B cell (primary cell): Measurements from ENCODE around the gene LAMC3. TPM values are rescaled to one million over a fixed set of nuclear protein-coding genes. Genes with fewer than 3 reads are reported as not detected.

ENCODE experiments used
- ATAC-seq: fragments of 200-7000 bp; cut with Tn5 transposase; one replicate; pipeline ENCODE4 v1.10.0; 2021; ENCODE audit warnings: low read depth, mild to moderate bottlenecking, moderate number of reproducible peaks, moderate library complexity
- CTCF ChIA-PET: fragments of 350-600 bp; sonication (Branson Sonifier 250); formaldehyde crosslinking; loops from one replicate; lab custom pipeline; 2021; ENCODE audit warnings: antibody characterized with exemption, inconsistent platforms; lab: Charles Lee
- POLR2A ChIA-PET: fragments of 350-600 bp; sonication (Branson Sonifier 250); formaldehyde crosslinking; loops from one replicate; lab custom pipeline; 2021; ENCODE audit warnings: antibody characterized with exemption; lab: Charles Lee
- DNase-seq: peaks from one replicate; pipeline ENCODE4 v3.0.0; 2013
- H2AFZ ChIP-seq: 2 replicates; pipeline ENCODE4 v1.6.1; 2012; ENCODE audit warnings: mild to moderate bottlenecking, low read depth, low read length; ENCODE audit not compliant: insufficient read depth, poor library complexity, severe bottlenecking
- H3K27ac ChIP-seq, 2 donors: 1 replicate in 1 of 2; 2 replicates in 1 of 2; pipeline ENCODE4 v1.5.1; 2012 to 2013; ENCODE audit warnings: low read length in 2 of 2, mild to moderate bottlenecking in 2 of 2, moderate library complexity in 1 of 2
- H3K27me3 ChIP-seq, 4 experiments: fragments of 200-600 bp in 1 of 4; sonication (generic) in 1 of 4; replicated peaks in 1 of 4; 1 replicate in 2 of 4; 2 replicates in 2 of 4; pipeline versions ENCODE4 v1.6.1 to v1.7.0; 2013 to 2016; ENCODE audit warnings: low read length in 3 of 4, mild to moderate bottlenecking in 2 of 4, mixed read lengths in 1 of 4, moderate library complexity in 1 of 4; ENCODE audit not compliant: insufficient read depth in 4 of 4, control insufficient read depth in 3 of 4; ENCODE audit errors: control extremely low read depth in 1 of 4
- H3K36me3 ChIP-seq, 2 experiments: replicated peaks in 1 of 2; 1 replicate in 1 of 2; 2 replicates in 1 of 2; pipeline versions ENCODE4 v1.6.1 to v1.7.1; 2013; ENCODE audit warnings: low read length in 1 of 2; ENCODE audit not compliant: insufficient read depth in 2 of 2, control insufficient read depth in 1 of 2; ENCODE audit errors: control extremely low read depth in 1 of 2, extremely low read depth in 1 of 2
- H3K4me1 ChIP-seq, 2 donors: fragments of 200-600 bp in 1 of 2; sonication (generic) in 1 of 2; 1 replicate in 1 of 2; 2 replicates in 1 of 2; pipeline versions ENCODE4 v1.5.1 to v1.6.1; 2013 to 2017; ENCODE audit warnings: low read length in 2 of 2; ENCODE audit not compliant: control insufficient read depth in 2 of 2, insufficient read depth in 2 of 2
- H3K4me2 ChIP-seq: replicated peaks from 2 replicates; pipeline ENCODE3; 2012; ENCODE audit warnings: mild to moderate bottlenecking, low read depth, low read length; ENCODE audit not compliant: poor library complexity, severe bottlenecking
- H3K4me3 ChIP-seq, 5 experiments: fragments of 200-600 bp in 1 of 5; sonication (generic) in 1 of 5; 1 replicate in 3 of 5; 2 replicates in 2 of 5; pipeline versions ENCODE4 v1.5.1 to v1.7.0; 2011 to 2016; ENCODE audit warnings: low read length in 4 of 5, mild to moderate bottlenecking in 4 of 5, low read depth in 2 of 5, control low read depth in 1 of 5, moderate library complexity in 1 of 5; ENCODE audit not compliant: insufficient read depth in 1 of 5; ENCODE audit errors: control extremely low read depth in 1 of 5, extremely low read depth in 1 of 5
- H3K79me2 ChIP-seq: fragments of 200-600 bp; sonication (generic); one replicate; pipeline ENCODE4 v1.6.0; 2016; ENCODE audit warnings: low read length; ENCODE audit not compliant: control insufficient read depth, insufficient read depth
- H3K9ac ChIP-seq: fragments of 200-600 bp; sonication (generic); 2 replicates; pipeline ENCODE4 v1.6.1; 2017; ENCODE audit warnings: mild to moderate bottlenecking, low read length, moderate library complexity
- H3K9me3 ChIP-seq, 3 donors: one replicate each; pipeline versions ENCODE4 v1.6.1 to v1.7.1; 2013; ENCODE audit warnings: low read length in 2 of 3; ENCODE audit not compliant: control insufficient read depth in 2 of 3, insufficient read depth in 1 of 3; ENCODE audit errors: control extremely low read depth in 1 of 3
- H4K20me1 ChIP-seq: 2 replicates; pipeline ENCODE4 v1.6.0; 2012; ENCODE audit warnings: mild to moderate bottlenecking, low read length; ENCODE audit not compliant: insufficient read depth, control insufficient read depth, poor library complexity, severe bottlenecking
- H3K27ac Mint-ChIP-seq: one replicate; pipeline ENCODE4 v1.8.0; 2021; ENCODE audit warnings: mixed read lengths
- H3K27me3 Mint-ChIP-seq: one replicate; pipeline ENCODE4 v1.8.0; 2021; ENCODE audit warnings: mixed read lengths
- H3K4me1 Mint-ChIP-seq: one replicate; pipeline ENCODE4 v1.8.0; 2021; ENCODE audit warnings: mixed read lengths
- H3K4me3 Mint-ChIP-seq: one replicate; pipeline ENCODE4 v1.8.0; 2021; ENCODE audit warnings: mixed read lengths
- H3K9me3 Mint-ChIP-seq: one replicate; pipeline ENCODE4 v1.8.0; 2022; ENCODE audit warnings: mixed read lengths; ENCODE audit not compliant: insufficient read depth
- CTCF ChIP-seq: fragments of 200-600 bp; IDR thresholded peaks from one replicate; pipeline ENCODE4 v1.8.0; 2022; ENCODE audit warnings: antibody characterized with exemption, mild to moderate bottlenecking
- EZH2 ChIP-seq: IDR thresholded peaks from 2 replicates; pipeline ENCODE4 v1.6.1; 2012; ENCODE audit warnings: borderline replicate concordance, low read depth, mild to moderate bottlenecking, moderate library complexity, low read length; ENCODE audit not compliant: insufficient read depth, poor library complexity, severe bottlenecking
- WGBS: methylation state at CpG from one replicate; pipeline ENCODE4 v1.1.5; 2013; ENCODE audit warnings: missing lambda C conversion rate; ENCODE audit not compliant: insufficient coverage; 5-methylcytosine and 5-hydroxymethylcytosine counted together
- intact Hi-C: fragments of 100-400 bp; cut with micrococcal nuclease; formaldehyde crosslinking; loops from one replicate; pipeline ENCODE4 v1.10.0; 2022
- polyA plus RNA-seq: library from polyadenylated mRNA; depleted of rRNA; stranded (reverse); fragments of >200 nt; gene quantifications from 2 replicates; pipeline ENCODE4 v1.2.3, GENCODE V29; 2012
- total RNA-seq, 2 donors: library from RNA; stranded (reverse); fragments of 120-200 nt in 1 of 2; gene quantifications; 1 replicate in 1 of 2; 2 replicates in 1 of 2; pipeline versions ENCODE4 v1.2.3 to v1.2.4, GENCODE V29; 2013 to 2022

LAMC3 gene
- total and polyA plus RNA-seq, 2 donors (not counting 1 experiment from before 2014, with no cell fraction given): 0.25 to 0.45 TPM

- no peak overlapping the region for H2AFZ ChIP-seq
- Mint-ChIP-seq H3K4me3 (no peak overlapping the region), H3K27ac (no peak overlapping the region), H3K27me3 (peaks cover 6% of the 10 kb centered on the region), H3K4me1 (no peaks in the 10 kb centered on the region), H3K9me3 (no peaks in the 10 kb centered on the region)
- no peaks in the 10 kb centered on the region for H3K36me3 ChIP-seq
- no peak overlapping the region for H3K4me3 ChIP-seq
- no peak overlapping the region for H3K9ac ChIP-seq
- ATAC-seq (no peak), DNase-seq (no peak)
- TF ChIP-seq CTCF (no peak), EZH2 (no peak)
- no peaks in the 10 kb centered on the region for H3K9me3 ChIP-seq
- no peaks in the 10 kb centered on the region for H3K79me2 ChIP-seq
- H3K4me2 ChIP-seq: no peak overlapping the region
- ChIA-PET POLR2A (no interaction called here), CTCF (interaction anchor here (0.6 kb wide), 1 partner anchor 238 kb away, joined by 3 read pairs; no protein-coding TSS in a partner anchor)
- 61% methylated on average over 3 of the region's 5 CpGs for WGBS
- H3K27ac ChIP-seq: no peak overlapping the region
- H3K27me3 ChIP-seq: no peaks in the 10 kb centered on the region
- no peaks in the 10 kb centered on the region for H4K20me1 ChIP-seq
- no peaks in the 10 kb centered on the region for H3K4me1 ChIP-seq
- intact Hi-C loops: no loop called here
Observed at GRCh38 chr9:131104016-131104740, 95.2 kb downstream of the LAMC3 start.

DNA sequence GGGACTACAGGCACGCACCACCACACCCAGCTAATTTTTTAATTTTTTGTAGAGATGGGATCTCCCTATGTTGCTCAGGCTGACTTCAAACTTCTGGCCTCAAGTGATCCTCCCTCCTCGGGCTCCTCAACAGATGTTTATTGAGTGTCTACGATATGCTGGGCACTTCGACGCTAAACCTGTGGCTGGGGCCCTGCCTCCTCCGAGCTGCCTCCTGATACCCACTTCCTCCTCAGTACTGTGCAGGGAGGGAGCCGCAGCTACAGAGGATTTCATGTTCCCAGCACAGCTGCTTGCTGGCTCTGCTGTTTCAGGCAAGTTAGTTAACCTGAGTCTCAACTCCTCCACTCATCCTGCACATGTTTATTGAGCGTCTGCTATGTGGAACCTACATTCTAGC is 97.0 kb downstream of the LAMC3 start:
- H3K4me1 ChIP-seq: no peaks in the 10 kb centered on the region
- ATAC-seq: no peak
- intact Hi-C loops: no loop called here
- POLR2A ChIA-PET: no interaction called here
- no peak for TF ChIP-seq CTCF
- TF ChIP-seq EZH2: no peak
- no peaks in the 10 kb centered on the region for H4K20me1 ChIP-seq
- Mint-ChIP-seq H3K9me3 (no peaks in the 10 kb centered on the region), H3K4me3 (no peak overlapping the region), H3K4me1 (no peaks in the 10 kb centered on the region), H3K27ac (no peak overlapping the region), H3K27me3 (peaks cover 6% of the 10 kb centered on the region)
- no peak overlapping the region for H3K4me3 ChIP-seq
- H3K9ac ChIP-seq: no peak overlapping the region
- H3K79me2 ChIP-seq: no peaks in the 10 kb centered on the region
- no peaks in the 10 kb centered on the region for H3K9me3 ChIP-seq
- 96% methylated on average over 4 of the region's 8 CpGs for WGBS
- H3K27ac ChIP-seq: no peak overlapping the region
- CTCF ChIA-PET: no interaction called here
- H3K4me2 ChIP-seq: no peak overlapping the region
- no peaks in the 10 kb centered on the region for H3K27me3 ChIP-seq
- no peak for DNase-seq
- no peak overlapping the region for H2AFZ ChIP-seq
- no peaks in the 10 kb centered on the region for H3K36me3 ChIP-seq
